Measurements from ENCODE around the gene HCAR3.

DNA sequence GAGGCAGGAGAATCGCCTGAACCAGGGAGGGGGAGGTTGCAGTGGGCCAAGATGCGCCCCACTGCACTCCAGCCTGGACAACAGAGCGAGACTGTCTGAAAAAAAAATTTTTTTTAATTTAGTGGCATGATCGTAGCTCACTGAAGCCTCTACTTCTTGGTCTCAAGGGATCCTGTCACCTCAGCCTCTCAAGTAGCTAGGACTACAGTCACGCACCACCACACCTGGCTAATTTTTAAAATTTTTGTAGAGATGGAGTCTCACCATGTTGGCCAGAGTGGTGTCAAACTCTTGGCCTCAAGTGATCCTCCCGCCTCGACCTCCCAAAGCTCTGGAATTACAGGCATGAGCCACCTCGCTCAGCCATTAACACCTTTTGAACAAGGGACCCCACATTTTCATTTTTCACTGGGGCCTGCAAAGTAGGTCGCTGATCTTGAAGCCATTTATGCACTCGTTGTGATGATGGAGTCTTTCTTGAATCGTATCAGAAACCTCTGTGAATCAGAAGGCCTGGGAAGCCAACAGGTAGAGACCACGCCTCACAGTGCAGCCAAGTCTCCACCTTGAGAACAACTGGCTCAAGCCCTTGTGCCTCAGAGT lies 8.1 kb upstream of the HCAR3 start:
- TF ChIP-seq CTCF (IDR thresholded peaks at IDR 0.05) (no peak), POLR2A (IDR thresholded peaks at IDR 0.05) (no peak)
